Stimulated activated CD8-positive, alpha-beta memory T cell treated with anti-CD3 and anti-CD28 coated beads, Interleukin-7, amount 100 ng/mL, for 1 hour (primary cell): Measurements from ENCODE around the gene ZNF688.
"Not testable (repeated sequence)": the region's sequence is repeated elsewhere in the genome, so short reads cannot be mapped to it uniquely, and the experiment has no call there.

Experiments
- DNase-seq, 2 donors: peaks; one replicate each; pipeline ENCODE4 v3.0.0-alpha.2; 2020; ENCODE audit warnings: low read depth in 2 of 2

ZNF688 gene

DNA sequence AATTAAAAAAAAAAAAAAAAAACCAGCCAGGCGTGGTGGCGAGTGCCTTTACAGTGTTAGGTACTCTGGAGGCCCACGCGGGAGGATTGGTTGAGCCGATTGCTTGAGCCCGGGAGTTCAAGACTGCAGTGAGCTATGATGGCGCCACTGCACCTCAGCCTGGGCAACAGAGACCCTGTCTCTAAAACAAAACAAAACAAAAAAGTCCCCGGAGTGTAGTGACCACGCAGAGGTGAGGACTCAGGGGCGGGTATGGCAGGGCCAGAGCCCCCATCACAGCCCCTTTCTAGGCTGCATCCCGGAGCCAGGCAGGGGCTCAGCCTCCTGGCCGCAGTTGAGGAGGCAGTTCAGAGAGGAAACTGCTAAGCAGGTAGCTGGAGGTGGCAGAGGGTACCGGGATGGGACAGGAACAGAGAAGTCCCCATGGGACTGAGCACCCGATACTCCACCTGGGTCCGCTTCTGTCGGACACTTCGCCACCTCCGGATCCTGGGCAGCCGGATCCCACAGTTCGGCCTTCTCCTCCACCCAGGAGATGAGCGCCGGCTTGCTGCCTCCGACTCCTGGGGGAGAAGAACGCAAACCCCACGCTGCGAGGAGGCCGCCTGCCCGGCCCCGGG lies 37.7 kb downstream of the ZNF688 start:
- no peak for DNase-seq

DNA sequence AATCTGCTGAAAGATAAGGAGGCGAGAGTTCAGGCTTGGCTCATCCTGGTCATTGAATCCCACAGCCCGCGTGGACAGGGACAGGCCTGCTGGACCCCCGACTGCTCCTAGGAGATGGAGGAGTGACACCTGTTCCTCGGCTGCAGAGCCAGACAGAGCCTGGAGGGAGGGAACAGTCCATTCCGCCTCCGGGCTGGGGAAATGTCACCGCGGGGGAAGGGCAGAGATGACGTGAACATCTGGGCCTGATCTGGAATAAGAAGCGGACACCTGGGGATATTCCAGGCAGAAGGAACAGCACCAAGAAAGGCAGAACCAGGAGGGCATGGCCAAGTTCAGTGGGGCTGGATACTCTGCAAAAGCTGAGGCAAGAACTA lies 38.4 kb downstream of the ZNF688 start:
- DNase-seq: no peak

DNA sequence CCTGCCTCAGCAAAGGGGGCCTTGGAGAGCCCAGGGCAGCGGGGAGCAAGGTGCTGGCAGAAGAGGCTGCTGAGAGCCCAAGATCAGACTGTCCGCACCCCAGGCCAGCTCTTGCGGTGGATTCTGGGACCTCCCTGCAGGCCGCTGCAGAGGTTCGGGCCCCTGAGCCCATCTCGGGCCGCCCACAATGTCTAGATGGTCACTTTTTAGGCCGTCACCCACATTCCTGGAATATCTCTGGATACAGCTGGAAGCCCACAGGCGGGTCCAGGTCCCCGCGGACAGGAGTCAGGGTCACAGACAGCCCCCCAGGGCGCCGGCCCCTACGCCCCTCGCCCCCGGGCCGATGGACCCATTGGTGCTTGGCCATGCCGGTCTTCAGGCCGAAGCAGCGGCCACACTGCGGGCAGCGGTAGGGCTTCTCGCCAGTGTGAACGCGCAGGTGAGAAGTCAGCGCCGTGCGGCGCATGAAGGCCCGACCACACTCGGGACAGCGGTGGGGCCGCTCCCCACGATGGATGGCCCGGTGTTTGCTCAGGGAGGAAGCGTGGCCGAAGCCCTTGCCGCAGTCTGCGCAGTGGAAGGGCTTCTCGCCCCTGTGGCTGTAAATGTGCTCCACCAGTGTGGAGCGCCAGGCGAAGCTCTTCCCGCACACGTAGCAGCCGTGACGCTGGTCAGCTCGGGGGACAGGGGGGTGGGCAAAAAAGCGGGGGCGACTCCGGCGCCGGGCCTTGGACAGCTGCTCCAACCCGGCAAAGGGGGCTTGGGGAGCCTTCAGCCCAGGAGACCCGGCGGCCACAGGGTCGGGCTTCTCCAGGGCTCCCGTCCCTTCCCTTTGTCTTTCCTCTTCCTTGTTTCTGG lies 39.0 kb downstream of the ZNF688 start:
- no peak for DNase-seq

DNA sequence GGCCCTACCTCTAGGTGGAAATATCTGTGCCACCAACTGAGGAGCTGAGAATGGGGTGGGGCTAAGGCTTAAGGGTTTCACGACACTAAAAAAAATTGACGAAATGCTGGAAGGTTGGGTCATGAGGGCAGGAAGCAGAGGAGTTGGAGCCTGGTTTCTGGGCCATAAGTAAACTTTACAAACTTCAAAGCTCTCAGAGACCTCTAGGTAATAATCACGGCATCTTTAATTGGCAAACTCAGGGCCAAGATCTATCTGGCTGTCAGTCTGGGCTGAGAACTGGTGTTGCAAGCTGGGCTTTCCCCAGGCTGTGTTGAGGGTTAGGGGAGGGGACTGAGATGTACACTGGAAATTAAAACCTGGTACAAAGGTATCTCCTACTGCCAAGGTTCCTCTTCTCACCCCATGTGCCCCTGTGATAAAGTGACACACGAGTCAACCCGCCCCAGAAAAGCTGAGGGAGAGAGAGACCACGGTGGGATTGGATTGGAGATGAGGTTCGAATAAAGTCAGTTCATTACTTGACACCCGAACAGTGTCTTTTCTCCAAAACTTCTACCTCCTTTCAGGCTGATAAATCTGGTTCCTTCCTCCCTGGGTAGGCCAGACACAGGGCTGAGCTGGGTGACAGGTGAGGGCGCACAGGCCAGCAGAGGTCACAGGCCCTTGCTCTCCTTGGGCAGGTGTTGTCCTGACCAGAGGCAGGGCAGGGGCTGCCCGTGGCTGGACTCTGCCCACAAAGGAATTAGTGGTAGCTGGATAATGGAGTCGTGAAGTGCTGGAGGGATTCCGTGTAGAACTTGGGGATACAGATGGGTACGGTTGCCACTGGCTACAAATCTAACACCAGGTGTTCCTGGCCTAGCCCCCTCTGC lies 41.1 kb downstream of the ZNF688 start:
- DNase-seq: no peak

DNA sequence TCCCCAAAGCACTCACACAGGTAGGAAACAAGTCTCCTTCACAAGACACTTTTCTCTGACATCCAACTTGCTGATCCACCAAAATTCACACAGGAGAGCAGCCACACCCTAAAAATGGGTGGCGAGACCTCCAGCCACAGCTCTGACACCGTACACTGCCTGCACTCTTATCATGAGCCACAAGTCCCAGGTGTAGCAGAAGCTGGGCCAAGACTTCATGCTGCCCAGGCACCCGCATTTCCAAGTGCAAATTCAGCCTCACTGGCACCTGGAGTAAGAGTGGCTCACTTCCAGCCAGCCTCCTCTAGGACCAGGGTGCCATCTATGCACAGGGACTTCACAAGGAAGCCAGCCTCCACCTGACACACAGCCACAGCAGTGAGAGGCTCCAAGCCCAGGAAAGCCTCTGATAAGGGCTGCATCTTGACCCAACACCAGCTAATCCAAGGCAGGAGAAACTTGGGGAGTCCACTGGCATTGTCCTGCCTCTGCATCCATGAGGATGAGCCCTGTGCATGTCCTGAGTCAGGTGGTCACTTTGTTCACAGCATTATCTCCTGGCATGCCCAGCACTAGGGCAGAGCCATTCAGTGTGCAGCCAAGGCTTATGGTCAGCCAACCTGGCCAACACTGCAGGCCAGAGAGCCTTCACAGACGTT lies 42.6 kb downstream of the ZNF688 start:
- no peak for DNase-seq

DNA sequence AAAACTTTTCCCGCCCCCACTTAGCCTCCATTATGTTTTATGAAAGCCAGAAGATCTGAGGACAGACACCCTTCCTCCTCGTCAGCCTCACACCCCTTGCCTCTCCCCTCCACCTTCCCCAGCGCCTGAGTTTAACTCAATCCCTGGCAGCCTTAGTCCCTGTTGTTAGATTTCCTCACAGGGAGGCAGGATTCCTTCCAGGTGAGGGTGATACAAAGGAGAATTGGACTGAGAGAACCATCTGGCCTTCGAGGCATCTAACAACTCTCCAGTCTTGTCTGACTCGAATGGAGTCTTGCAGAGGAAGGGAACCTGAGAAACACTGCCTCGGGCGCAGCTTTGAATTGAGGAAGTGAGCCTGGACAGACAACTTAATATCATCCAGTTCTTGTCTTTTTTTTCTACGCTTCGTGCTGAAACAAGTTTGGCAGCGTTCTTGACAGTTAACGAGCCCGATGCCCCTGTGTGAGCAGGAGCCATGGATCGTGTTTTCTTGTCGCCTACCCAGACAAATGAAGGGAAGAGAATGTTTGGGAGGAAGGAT lies 43.8 kb downstream of the ZNF688 start:
- no peak for DNase-seq

DNA sequence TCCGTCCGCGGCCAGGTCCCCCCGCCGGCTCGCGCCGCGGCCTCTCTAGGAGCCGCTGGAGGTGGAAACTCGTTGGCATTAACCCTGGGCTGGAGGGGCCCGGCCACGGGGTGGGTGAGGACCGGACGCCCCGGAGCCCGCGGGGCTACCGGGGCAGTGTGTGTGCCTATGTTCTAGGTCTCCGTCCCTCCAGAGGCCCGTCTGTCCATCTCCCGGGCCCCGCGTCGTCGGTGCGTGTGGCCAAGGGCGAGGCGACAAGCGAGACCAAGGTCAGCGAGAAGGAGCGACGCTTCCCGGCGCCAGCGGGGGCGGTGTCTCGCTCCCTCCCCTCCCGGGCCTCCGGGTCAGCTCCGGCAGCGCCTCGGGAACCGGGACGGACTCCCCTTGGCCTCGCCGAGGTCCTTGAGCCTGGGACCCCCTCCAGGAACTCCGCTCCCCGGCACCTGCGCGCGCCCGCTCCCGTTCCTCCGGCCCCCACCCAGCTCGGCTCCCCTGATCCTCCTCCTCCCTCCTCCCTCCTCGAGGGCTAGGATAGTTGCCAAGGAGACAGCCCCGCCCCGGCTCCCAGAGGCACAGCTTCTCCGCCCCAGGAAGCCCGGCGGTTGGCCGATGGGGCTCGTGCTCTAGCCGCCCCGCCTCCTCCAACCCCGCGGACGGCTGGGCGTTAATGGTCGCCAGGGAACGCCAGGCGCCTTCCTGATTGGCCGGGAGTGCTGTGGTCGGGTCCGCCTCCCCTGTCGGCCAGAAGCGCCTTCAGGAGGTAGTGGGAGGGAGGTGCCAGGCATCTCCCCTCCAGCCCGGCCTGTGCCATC lies 44.5 kb downstream of the ZNF688 start:
- DNase-seq: peak; percentile 75 to 79

DNA sequence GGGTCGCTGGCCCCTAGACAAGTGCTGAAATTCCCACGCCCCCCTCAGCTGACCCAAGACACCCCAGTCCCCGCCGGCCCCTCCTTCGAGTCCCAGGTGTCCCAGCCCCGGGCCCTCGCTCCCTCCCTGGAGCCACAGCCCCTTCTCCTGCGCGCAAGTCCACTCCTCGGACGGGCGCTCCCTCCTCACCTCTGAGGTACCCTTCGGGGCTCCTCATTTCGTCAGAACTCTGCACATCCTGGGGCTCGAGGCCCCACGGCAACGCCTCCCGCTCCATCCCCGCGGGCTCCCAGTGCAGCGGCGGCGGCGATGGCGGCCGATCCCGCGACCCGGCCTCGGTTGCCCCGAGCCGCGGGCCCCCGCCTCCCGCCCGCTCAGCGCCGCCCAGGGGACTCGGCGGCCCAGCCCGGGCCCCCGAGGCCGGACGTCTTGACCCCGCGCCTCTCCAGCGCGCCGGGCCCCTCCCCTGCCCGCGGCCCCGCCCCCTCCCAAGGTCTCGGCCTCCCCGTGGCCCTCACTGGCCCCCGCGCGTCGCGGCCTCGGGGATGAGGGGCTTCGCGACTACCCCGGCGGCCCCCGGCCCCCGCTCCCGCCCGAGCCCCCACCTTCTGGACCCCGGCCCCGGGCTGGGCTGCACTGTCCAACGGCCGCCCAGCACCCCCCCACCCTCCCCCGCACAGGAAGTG lies 45.2 kb downstream of the ZNF688 start, which contains the start of gene ZNF768:
TSS of gene ZNF768 (minus strand) at position 430 of the 686 bp plus-strand sequence. CDS start at position 277, 153 bp downstream.
- no peak for DNase-seq

DNA sequence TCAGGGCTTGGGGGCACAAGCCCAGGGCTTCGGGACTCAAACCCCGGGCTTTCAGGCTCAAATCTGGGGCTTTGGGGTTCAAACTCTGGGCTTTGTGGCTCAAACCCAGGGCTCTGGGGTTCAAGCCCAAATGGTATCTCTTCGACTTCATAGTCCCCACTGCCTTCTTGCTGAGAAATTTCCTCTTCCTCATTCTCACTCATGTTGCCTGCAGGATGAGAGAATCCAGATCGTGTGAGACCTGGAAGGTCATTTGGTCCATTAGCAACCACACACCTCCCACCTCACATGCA lies 45.7 kb downstream of the ZNF688 start:
- DNase-seq: no peak

DNA sequence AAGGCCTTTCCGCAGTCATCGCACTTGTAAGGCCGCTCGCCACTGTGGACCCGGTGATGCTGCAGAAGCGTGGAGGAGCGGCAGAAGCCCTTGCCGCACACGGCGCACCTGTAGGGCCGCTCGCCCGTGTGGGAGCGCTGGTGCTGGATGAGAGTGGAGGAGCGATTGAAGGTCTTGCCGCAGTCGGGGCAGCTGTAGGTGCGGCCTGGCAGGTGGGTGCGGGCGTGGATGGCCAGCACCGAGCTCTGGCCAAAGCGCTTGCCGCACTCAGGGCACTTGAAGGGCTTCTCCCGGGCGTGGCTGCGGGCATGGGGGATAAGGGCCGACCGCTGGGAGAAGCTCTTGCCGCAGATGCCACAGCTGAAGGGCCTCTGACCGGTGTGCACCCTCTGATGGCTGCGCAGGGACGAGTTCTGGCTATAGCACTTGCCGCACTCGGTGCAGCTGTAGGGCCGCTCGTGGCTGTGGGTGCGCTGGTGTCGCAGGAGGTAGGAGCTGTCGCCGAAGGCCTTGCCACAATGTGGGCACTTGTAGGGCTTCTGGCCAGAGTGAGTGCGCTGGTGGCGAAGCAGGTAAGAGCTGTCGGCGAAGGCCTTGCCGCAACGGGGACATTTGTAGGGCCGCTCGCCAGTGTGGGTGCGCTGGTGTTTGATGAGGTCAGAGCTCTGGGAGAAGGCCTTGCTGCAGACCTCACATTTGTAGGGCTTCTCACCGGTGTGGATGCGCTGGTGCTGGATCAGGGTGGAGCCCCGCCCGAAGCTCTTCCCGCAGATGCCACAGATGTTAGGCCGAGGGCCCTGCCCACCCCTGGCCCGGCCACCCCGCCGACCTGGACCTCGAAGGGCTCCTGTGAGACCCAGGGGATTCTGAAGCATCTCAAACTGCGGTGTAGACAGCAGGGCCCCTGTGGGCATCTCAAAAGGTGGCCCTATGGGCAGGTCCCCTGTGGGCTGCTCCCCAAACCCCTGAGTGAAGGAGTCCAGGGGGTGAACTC lies 46.6 kb downstream of the ZNF688 start:
- no peak for DNase-seq

DNA sequence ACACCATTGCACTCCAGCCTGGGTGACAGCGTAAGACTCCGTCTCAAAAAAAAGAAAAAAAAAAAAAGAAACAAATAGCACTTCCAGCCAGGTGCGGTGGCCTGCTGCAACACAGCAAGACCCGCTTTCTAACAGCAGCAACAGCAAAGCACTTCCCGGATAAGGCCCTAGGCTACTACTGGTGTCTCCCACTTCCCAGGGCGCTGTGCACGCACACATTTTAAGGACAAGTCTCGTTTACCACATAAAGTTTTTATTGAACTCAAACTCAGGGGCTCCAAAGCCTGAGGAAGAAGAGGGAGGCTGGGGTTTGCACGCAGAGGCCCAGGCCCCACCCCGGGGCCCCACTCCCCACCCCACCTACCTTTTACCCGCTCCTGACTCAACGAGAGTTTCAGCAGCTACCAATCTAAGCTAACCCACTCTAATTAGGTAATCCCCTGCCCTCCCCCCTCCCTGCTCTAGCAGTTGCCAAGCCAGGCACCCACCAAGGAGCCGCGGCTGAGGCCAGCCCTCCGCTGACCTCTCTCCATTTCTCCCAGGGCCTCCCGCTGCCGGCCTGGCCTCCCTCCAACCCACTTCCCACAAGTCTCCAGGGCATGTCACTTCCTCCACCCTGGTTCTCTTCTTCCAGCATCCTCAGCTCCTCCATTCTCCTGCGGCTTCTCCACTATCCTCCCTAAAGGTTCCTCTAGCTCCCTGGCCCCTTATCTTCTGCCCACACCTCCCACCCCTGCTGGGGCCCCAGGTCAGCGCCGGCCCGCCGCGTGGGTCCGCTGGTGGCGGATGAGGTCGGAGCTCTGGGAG lies 47.5 kb downstream of the ZNF688 start:
- DNase-seq: no peak

DNA sequence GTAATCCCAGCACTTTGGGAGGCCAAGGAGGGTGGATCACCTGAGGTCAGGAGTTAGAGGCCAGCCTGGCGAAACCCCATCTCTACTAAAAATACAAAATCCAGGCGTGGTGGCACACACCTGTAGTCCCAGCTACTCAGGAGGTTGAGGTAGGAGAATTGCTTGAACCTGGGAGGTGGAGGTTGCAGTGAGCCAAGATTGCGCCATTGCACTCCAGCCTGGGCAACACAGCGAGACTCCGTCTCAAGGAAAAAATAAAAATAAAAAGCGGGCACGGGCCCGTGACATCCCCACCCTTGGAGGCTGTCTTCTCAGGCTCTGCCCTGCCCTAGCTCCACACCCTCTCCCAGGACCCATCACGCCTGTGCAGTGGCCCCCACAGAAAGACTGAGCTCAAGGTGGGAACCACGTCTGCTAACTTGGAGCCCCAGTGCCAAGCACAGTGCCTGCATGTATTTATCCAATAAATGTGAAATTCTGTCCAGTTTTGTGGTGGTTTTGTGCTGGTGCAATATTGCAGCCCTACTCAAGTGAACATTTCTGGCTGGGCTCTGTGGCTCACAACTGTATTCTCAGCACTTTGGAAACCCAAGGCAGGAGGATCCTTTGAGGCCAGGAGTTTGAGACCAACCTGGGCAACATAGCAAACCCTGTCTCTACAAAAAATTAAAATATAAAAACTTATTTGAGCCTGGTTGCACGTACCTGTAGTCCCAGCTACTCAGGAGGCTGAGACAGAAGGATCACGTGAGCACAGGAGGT lies 48.6 kb downstream of the ZNF688 start:
- not testable (repeated sequence) for DNase-seq

DNA sequence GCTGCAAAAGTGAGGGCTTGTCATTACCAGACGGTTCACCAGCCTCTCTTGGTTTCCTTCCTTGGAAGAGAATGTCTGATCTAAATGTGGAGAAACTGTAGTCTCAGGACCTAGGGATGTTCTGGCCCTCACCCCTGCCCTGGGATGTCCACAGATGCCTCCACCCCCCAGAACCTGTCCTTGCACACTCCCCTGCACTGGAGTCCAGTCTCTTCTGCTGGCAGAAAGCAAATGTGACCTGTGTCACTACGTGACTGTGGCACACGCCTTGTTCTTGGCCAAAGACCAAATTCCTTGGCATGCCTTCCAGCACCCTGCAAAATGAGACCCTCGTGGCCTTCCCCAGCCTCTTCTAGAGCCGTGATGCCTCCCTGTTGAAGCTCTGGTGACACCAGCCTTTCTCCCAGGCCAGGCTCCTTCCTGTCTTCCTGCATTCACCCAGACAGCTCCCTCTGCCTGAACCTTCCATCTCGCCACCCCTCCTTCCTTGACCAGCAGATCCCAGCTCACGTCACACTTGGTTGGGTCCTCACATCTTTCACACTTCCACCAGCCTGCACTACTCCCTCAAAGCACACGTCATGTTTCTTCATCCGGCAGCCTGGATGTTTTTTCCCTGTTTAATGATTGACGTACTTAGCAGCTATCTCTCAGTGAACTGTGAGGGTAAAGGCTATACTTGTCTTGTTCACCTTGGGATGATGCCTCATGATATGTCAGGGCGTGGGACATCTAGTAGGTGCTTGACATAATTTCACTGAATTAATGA lies 49.5 kb downstream of the ZNF688 start:
- DNase-seq: no peak

DNA sequence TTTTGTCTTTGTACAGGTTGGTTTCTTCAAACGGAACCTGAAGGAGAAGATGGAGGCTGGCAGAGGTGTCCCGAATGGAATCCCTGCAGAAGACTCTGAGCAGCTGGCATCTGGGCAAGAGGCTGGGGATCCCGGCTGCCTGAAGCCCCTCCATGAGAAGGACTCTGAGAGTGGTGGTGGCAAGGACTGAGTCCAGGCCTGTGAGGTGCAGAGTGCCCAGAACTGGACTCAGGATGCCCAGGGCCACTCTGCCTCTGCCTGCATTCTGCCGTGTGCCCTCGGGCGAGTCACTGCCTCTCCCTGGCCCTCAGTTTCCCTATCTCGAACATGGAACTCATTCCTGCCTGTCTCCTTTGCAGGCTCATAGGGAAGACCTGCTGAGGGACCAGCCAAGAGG lies 50.0 kb downstream of the ZNF688 start:
- DNase-seq: no peak
